ENCODE data around the gene YPEL2.

Gene YPEL2

DNA sequence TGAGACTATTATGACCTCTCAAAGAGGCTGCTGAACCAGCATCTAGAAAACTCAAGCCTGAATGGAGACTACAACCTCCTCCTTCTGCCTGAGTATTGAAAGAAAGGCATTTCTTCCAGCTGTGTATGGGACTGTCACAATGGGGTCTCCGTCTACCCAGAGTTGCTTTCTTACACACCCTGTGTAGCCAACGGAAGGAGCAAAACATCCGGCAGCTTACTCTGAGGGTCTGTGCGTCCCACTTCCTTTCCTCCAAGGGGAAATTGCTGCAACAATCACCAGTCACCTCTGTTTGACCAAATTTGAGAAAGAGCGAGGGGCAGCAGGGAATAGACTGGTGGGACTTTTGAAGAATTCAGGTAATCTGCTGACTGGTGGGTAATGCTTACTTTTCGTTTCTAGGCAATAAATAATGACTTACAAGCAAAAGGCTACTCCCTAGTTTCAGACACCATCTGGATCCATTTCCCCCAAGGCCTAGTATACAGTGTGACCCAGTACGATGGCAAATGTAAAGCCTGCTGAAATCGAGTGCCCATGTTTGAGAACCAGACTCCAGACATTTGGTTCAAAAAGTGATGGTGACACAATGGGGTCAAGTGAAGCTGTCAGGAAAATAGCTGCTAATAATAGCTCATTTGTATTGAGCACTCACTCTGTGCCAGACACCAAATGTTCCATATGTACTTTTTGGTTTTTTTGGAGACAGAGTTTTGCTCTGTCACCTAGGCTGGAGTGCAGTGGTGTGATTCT, 81.7 kb downstream of the YPEL2 start:
- Histone ChIP-seq H3K27ac (no peak overlapping the region), H3K27me3 (no peaks in the 10 kb centered on the region), H3K4me3 (no peak overlapping the region), H3K4me1 (peaks cover 0 to 6% (median 2%) of the 10 kb centered on the region in 4 donors), H3K9me3 (no peaks in the 10 kb centered on the region), H3K36me3 (peaks cover 5 to 9% (median 5%) of the 10 kb centered on the region in 3 donors)
- TF ChIP-seq, protein P1, sequence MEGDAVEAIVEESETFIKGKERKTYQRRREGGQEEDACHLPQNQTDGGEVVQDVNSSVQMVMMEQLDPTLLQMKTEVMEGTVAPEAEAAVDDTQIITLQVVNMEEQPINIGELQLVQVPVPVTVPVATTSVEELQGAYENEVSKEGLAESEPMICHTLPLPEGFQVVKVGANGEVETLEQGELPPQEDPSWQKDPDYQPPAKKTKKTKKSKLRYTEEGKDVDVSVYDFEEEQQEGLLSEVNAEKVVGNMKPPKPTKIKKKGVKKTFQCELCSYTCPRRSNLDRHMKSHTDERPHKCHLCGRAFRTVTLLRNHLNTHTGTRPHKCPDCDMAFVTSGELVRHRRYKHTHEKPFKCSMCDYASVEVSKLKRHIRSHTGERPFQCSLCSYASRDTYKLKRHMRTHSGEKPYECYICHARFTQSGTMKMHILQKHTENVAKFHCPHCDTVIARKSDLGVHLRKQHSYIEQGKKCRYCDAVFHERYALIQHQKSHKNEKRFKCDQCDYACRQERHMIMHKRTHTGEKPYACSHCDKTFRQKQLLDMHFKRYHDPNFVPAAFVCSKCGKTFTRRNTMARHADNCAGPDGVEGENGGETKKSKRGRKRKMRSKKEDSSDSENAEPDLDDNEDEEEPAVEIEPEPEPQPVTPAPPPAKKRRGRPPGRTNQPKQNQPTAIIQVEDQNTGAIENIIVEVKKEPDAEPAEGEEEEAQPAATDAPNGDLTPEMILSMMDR (IDR thresholded peaks at IDR 0.05) = no peak
- no peak for DNase-seq
- intact Hi-C loops (cut with DNase I; ENCODE audit: low total_unique reads) = no loop called here

DNA sequence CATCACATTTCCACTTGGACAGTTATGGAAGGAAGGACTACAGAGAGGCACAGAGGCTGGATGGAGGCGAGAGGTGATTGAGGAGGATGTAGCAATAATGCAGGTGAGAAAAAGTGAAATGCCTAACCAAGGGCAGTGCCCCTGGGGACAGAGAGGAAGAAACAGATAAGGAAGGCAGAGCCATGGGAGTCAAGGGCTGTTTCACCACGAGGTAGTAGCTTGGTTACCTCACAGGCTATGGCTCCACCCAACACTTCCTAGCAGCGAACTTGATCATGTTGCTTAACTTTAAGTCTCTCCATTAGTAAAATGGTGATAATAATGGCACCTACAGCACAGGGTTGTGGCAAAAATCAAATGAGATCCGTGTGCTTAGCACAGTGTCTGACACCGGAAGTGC, 83.9 kb downstream of the YPEL2 start:
- intact Hi-C loops (cut with DNase I; ENCODE audit: low total_unique reads) = no loop called here
- peaks cover 0 to under 1% (median 0%) of the 10 kb centered on the region in 3 donors for H3K36me3 ChIP-seq
- no peak overlapping the region for H3K27ac ChIP-seq
- no peaks in the 10 kb centered on the region for H3K27me3 ChIP-seq
- DNase-seq = no peak
- H3K9me3 ChIP-seq = no peaks in the 10 kb centered on the region
- H3K4me3 ChIP-seq = no peak overlapping the region
- TF ChIP-seq, protein P1 (IDR thresholded peaks at IDR 0.05) = no peak
- H3K4me1 ChIP-seq = no peaks in the 10 kb centered on the region

DNA sequence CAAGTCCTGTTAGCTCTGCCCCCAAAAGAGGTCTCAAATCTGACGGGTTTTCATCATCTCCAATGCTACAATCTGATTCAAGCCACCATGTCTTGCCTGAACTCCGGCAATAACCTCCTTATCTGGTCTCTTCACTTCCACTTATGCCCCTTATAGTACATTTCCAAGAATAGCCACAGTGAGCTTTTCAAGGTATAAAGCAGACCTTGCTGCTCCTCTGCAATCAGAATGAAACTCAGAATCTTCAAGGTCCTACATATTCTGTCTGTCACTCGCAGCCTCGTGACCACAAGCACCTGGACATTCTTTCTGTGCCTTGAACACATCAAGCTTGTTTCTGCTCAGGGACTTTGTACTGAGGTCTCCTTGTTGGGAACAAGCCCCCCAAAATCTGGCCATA, 84.7 kb downstream of the YPEL2 start:
- H3K27me3 ChIP-seq = no peaks in the 10 kb centered on the region
- H3K27ac ChIP-seq = no peak overlapping the region
- no peak overlapping the region for H3K4me3 ChIP-seq
- TF ChIP-seq, protein P1 (IDR thresholded peaks at IDR 0.05) = no peak
- intact Hi-C loops (cut with DNase I; ENCODE audit: low total_unique reads) = no loop called here
- H3K36me3 ChIP-seq = no peaks in the 10 kb centered on the region
- DNase-seq = no peak
- H3K4me1 ChIP-seq = no peaks in the 10 kb centered on the region
- H3K9me3 ChIP-seq = no peaks in the 10 kb centered on the region

- DNase-seq = no peak
- intact Hi-C loops (cut with DNase I; ENCODE audit: low total_unique reads) = no loop called here
- no peaks in the 10 kb centered on the region for H3K9me3 ChIP-seq
- no peak overlapping the region for H3K27ac ChIP-seq
- H3K4me1 ChIP-seq = peaks cover 0 to 7% (median 1%) of the 10 kb centered on the region in 4 donors
- H3K36me3 ChIP-seq = no peaks in the 10 kb centered on the region
- no peak overlapping the region for H3K4me3 ChIP-seq
- no peaks in the 10 kb centered on the region for H3K27me3 ChIP-seq
- TF ChIP-seq, protein P1 (IDR thresholded peaks at IDR 0.05) = no peak
Observed at GRCh38 chr17:59417452-59417851, 86.0 kb downstream of the YPEL2 start.

GRCh38 chr17:59418732-59419166, 87.3 kb downstream of the YPEL2 start:
- intact Hi-C loops (cut with DNase I; ENCODE audit: low total_unique reads) = no loop called here
- no peak overlapping the region for H3K27ac ChIP-seq
- peaks cover 0 to 20% (median 14%) of the 10 kb centered on the region in 4 donors for H3K4me1 ChIP-seq

More at GRCh38 chr17:59418732-59419166, 87.3 kb downstream of the YPEL2 start:
- no peak overlapping the region for H3K4me3 ChIP-seq
- TF ChIP-seq, protein P1 (IDR thresholded peaks at IDR 0.05) = no peak
- DNase-seq = no peak
- no peaks in the 10 kb centered on the region for H3K27me3 ChIP-seq
- no peaks in the 10 kb centered on the region for H3K36me3 ChIP-seq
- no peaks in the 10 kb centered on the region for H3K9me3 ChIP-seq

Measured in tibial artery (tissue), 4 donors.